UCSD-AML1 (cell line): ENCODE measurements around the gene GPR142.
A peak's percentile ranks its signal among the peaks of the same experiment; 100 is the strongest.

Experiments
- DNase-seq: peaks from one replicate; lab custom pipeline; 2025; ENCODE audit not compliant: unreplicated experiment; lab: John Stamatoyannopoulos, UW

GPR142 gene

DNA sequence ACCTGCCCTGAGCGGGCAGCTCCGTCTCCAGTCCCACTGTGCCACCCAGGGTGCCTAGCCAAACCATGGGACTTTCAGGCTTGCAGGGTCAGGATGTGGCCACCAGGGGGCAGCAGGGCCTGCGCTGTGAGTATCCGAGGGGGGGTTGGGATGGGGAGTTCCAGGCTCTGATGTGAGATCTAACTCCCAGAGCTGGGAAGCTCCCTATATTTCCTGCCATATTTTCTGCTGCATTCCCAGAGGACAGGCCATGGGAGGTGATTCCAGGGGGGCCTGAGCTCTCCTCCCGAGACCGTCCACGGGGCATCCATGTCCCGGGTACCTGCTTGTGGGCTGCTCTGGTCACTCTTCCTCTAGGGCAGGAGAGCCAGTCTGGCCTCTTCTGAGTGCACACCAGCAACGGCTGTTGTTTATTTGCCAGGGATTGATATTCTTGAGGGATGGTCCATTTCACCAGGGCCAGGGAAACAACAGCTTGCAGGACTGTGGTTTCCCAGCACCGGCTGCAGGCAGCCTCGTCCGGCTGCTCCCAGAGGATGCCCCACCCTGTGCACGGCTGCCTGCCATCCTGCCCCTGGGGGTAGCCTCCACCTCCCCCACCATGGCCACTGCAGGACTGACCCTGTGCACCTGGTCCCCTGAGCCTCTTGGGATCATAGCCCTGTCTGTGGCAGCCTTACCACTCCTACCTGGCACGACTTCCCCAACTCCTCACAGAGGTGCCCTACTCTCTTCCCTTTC is 1.2 kb downstream of the GPR142 start:
- peak; percentile 73 for DNase-seq

DNA sequence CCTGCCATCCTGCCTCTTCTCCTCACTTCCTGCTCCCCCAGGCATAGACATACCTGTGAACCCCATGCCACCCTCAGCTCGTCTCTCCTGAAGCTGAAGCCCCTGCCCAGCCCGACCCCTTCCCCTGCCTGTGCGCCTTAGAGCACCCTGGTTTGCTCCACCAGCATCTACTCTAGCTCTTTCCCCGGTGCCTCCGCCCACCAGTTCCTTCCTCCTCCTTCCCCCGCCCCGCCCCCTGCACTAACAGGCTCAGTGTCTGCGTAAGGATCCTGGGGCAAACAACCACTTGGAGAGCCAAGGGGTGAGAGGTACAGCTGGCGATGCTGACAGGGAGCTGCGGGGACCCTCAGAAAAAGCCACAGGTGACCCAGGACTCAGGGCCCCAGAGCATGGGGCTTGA is 1.9 kb downstream of the GPR142 start:
- DNase-seq, result peak; percentile 83

DNA sequence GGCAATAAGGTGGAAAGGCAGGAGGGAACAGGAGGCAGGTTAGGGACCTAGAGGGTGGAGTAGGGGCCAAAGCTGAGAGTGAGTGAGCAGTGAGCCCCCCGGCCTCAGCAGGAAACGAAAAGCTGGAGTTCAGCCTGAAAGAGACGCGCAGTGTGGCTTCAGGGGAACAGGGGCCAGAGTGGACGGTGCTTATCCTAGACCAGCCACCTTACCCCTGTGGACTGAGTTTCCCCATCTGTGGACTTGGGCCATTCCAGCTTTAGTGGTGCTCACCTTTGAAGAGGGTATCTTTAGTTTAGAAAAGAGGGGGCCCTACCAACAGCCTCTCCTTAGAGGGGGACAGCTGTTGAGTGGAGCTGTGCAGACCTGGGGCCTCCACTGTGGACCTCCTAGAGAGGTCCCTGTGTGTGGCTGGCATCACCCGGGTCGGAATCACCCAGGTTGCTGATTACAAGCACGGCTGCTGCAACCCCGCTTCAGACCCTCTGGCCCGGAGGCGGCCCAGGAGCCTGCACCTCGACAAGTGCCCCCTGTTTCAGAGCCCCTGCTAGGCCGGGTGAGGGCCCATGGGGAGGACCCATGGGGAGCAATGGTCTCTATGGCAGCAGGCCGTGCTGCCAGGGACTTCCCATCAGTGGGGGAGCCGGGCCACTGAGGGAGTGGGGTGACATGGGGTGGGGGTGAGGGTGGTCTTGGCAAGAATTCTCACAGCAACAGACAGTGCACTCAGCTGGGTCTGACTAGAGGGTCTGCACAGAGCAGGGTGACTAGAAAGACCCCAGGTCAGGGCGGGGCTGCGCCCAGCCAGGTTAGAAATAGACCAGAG is 2.6 kb downstream of the GPR142 start:
- no peak for DNase-seq

DNA sequence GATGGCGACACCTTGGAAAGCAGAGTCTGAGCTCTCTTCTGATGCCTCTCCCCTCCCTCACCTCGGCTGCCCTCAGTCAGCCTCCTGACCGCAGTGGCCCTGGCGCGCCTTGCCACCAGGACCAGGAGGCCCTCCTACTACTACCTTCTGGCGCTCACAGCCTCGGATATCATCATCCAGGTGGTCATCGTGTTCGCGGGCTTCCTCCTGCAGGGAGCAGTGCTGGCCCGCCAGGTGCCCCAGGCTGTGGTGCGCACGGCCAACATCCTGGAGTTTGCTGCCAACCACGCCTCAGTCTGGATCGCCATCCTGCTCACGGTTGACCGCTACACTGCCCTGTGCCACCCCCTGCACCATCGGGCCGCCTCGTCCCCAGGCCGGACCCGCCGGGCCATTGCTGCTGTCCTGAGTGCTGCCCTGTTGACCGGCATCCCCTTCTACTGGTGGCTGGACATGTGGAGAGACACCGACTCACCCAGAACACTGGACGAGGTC is 4.4 kb downstream of the GPR142 start:
- no peak for DNase-seq

DNA sequence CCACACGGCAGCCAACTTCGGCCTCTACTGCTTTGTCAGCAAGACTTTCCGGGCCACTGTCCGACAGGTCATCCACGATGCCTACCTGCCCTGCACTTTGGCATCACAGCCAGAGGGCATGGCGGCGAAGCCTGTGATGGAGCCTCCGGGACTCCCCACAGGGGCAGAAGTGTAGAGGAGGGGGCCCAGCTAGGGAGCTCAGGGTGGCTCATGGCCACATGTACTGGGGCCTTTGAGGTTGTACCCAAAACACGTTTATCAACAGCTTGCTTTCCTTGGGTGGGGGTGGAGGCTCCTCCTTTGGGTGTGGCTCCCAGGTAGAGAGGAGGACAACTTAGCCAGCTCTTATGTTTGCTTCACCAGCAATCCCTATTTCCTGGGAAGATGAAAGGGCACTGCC is 5.1 kb downstream of the GPR142 start:
- DNase-seq, result no peak

DNA sequence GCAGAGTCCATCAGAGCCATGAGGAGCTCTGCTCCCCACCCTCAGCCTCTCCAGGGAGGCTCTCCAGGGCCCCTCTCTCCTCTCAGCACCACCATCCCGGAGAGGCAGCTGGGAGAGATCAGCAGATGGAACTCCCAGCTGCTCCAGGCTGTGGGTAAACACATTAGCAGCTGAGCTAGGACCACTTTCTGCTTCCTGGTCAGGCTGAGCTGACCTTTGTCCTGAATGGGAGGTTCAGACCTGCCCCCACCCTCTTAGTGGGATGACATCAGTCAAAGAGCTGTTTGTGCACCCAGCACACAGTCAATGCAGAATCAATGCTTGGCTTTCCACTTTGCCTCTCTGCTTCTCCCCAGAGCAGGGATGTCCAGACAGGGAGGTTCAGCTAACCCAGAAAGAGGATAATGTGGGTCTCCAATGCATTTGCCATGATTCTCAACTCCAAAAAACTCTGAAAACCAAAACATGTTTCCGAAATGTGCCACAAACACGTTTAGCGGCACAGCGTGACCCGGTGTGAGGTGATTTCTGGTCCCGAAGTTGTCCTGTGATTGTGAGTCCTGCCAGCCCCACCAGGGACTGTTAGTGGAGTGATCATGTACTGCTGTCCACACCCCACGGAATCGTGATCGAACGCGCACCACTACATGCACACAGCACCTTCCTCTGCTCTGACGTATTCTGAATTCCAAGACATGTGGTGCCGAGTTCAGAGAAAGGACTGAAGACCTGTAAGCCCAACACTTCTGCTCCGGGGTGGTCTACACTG is 6.7 kb downstream of the GPR142 start:
- DNase-seq, result no peak

DNA sequence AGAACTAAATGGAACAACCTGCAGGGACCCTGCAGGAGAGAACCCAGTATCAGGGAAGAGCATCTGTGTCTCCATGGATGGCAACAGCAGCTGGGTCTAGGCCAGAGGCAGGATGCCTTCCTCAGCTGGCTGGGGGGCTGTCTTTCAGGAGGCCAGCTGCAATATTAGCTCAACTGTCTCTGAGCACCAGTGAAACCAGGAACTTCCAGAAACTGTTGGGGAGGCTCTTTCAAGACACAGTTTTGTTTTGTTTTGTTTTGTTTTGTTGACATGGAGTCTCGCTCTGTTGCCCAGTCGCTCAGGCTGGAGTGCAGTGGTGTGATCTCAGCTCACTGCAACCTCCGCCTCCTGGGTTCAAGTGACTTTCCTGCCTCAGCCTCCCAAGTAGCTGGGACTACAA is 7.6 kb downstream of the GPR142 start:
- DNase-seq, result no peak

DNA sequence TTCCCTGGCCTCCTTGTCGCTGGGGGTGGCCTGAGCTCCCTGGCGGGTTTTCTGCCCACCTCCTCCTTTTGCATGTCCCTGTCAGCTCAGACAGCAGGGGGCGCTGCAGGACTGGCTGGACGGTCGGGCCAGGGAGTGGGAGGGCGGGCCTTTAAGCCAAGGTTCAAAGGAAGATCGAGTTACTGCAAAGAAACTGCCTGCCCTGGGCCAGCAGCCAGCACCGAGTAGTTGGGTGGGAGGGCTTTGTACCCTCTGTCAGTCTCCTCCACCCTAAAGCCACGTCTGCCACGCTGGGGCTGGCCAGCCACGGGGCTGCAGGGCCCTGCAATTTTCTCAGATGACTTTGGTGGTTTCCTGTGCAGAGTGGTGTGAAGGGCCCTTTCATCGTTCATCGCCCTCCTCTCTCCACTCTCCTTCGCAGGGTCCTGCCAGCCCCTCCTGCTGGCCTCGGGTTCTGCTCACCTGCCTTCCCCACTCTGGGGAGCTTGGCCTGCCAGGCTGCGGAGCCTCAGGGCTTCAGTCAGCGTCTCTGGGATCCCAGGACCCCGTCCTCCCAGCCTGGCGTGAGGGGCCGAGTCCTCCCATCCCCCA is 12.3 kb downstream of the GPR142 start:
- DNase-seq, result peak; percentile 87

DNA sequence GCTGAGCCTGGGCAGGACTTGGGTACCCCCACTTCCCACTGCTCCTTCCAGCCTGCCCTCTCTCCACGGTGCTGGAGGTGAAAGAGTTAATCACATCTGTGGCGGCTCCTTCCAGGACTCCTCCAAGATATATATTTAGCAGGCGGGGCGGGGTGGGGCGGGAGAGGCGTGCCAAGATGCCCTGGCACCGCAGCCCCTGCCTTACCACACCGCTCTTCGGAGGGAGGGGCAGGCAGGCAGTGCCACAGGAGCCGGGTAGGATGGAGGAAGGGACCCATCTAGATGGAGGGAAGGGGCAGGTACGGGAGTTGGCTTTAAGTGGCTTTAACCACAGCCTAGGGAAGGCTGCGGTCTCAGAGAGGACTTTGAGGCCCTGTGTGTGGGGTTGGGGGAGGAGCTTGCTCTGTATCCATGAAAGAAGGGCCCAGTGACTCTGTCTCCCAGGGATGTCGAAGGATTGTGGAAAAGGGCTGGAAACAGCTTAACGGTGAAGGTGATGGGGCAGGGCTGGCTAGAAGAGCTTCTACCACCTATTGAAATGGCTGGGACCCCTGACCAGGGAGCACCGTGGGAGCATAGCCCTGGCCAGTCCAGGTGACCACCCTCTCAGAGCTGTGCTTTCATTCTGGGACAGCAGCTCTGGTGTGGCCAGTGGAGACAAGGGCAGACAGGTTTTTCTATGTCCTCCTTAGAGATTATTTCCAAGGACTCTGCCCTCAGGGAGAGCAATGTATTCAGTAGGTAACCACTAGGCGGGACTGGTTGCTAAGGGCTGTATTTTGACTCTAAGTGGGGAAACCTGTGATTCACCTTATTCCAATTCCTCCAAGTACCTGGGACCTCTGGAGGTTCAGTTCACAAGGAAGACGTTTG is 13.0 kb downstream of the GPR142 start:
- DNase-seq, result peak; percentile 52

DNA sequence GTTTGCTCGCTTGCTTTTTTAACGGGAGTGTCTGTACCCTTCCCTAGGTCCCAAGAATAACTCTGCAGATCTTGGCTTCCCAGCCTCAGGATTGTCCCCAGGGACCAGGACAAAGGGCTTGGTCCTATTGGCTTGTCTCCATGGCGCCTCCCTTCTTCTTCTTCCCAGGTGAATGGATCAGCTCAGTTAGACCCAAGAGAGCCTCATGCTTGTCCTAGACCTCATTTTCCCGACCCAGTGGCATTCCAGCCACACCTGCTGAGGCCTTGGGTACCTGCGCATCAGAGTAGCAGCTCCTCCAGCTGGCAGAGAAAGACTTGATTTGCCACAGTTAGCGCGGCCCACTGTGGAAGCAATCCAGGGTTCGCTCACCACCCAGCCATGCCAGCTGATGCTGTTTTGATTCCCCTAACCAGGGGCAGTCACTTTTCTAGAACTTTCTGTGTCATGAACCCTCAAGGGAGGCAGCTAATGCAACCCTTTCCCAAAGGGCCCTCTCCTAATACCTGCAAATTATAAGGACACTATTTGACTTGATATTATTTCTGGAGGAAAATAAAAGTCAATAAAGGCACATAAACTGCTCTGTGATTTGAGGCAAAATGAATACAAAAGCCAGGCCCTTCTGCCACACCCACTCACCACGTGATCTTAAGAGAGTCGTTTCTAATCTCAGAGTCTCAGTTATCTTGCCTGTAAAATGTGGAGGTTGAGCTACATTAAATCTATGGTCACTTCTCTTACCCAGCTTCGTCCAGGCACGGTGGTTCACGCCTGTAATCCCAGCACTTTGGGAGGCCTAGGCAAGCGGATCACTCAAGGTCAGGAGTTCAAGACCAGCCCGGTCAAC is 13.9 kb downstream of the GPR142 start:
- no peak for DNase-seq

DNA sequence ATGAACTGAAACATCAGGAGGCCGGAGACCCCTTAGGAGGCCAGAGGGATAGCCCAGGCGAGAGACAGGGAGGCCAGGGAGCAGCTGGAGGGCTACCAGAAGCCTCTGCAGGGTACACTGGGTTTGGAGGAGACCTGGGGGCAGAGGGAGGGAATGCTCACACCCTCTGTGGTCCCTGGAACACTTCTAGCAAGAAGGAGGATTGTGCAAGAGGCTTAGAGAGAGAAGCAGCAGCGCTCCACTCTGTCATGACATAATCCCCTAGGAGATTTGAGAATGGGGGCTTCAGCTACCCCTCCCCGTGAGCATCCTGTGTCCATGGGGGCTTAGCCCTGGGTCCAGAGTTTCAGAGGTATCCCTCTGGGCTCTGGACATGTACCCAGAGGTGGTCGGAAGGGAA is 15.8 kb downstream of the GPR142 start:
- no peak for DNase-seq

DNA sequence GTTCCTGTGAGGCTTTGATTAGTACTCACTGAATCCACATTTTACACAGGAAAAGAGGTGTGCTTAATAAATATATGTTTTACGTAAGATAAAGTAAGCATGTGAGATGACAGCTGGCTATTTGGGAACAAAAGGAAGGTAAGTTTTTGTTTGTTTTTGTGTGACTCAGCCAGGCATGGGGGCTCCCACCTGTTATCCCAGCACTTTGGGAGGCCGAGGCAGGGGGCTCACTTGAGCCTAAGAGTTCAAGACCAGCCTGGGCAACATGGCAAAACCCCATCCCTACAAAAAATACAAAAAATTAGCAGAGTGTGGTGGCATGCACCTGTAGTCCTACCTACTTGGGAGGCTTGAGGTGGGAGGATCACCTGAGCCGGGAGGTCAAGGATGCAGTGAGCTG is 17.9 kb downstream of the GPR142 start:
- no peak for DNase-seq

DNA sequence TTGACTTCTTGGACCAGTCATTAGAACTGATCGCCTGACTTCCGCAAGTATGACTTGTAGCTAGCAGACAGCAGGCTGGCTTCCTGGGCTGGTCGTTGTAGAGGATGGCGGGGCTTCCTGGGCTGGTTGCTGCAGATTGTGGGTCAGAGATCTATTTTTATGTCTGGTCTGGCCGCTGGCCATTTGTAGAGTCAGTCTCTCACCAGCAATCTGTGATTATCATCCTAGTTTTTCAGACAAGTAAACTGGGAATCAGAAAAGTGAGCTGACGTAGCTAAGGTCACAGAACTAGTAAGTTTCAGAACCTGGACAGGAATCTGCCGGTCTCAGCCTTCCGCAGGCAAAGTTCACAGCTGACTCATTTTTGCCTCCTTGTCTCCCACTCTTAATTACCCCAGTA is 19.1 kb downstream of the GPR142 start:
- peak; percentile 74 for DNase-seq

DNA sequence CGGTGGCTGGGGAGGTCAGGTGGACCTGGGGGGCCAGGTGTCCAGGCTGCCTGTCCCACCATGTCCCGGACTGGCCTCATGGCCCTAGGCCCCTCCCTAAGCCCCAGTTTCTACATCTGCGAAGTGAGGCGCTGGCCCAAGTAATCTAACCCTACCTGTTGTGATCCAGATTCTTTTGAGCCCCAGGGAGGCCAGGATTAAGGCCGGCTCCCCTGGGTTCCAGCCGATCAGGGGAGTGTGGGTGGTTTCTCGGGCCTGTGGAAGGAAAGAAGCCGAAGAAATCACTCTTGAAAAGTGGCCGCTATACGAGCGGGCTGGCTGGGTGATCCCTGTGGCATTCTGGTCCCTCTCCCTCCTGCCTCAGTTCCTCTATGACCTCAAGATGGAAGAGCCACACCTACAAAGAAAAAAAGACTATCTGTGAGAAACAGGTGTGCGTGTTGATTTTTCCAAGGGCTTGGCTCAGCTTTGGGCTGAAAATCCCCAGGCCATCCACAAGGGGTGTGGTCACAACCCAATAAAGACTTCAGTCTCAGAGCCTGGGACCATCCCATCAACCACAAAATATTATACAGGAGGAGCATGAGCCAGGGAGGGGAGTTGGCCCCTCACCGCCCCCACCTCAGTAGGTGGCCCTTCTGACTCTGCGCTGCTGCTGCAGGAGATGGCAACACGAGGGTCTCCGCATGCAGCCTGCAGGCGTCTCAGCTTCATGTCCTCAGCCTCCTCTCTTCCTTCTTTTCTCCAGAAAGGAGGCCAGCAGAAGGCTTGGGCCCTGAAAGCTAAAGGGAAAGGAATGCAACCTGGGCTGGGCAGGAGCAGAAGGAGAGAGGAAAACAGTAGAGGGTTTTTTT is 20.3 kb downstream of the GPR142 start:
- DNase-seq, result no peak

DNA sequence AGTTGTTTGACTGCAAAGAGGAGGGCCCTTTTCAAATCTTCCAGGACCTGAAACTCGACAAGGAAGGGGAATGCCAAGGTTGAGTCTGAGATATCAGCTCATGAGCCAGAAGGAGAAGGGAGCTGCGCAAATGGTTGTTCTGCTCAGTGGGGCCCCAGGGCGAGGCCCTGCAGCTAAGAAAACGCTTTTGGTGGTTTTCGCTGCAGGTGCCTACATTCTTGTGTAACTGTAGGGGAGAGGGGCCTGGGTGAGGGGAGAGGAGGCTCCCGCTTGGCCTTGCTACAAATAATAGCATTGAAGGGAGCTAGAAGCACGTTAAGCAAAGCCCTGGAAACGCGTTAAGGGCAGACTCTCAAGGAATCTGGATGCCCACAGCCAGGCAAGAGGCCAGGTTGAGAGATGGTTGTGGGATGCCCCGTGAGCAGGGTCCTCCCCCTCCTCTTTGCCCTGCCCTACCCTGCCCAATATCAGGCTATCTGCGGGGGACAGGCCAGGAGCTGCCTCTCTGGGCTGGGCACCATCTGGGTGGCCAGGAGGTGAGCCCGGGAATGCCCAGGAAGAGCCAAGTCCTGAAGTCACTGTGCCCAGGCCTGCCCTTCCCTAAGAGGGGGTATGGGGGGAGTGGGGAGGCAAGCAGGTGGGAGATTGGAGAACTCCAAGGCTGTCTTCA is 21.9 kb downstream of the GPR142 start:
- DNase-seq, result no peak

DNA sequence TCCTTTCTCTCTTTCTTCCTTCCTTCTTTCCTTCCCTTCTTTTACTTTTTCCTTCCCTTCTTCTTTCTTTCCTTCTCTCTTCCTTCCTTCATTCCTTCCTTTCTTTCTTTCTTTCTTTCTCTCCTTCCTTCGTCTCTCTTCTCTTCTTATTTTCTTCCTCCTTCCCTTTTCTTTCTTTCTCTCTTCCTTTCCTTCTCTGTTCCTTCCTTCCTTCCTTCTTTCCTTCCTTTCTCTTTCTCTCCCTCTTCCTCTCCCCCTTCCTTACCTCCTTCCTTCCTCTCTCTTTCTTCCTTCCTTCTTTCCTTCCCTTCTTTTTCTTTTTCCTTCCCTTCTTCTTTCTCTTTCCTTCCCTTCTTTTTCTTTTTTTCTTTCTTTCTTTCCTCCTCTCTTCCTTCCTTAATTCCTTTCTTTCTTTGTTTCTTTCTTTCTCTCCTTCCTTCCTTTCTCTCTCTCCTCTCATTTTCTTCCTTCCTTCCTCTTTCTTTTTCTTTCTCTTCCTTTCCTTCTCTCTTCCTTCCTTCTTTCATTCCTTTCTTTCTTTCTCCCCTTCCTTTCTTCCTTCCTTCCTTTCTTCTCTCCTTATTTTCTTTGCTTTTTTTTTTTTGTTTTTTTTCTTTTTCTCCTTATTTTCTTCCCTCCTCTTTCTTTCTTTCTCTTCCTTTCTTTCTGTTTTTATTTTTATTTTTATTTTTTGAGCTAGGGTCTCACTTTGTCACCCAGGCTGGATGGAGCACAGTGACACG is 22.8 kb downstream of the GPR142 start:
- no peak for DNase-seq
